ES-I3 (cell line): ENCODE results near the gene ACTA2.

ENCODE experiments used
- H3K36me3 ChIP-seq: 2 replicates; pipeline ENCODE4 v1.6.1; 2013; ENCODE audit warnings: mild to moderate bottlenecking, low read length, control low read depth, moderate library complexity; ENCODE audit not compliant: insufficient read depth
- H3K4me1 ChIP-seq: 2 replicates; pipeline ENCODE4 v1.6.1; 2013; ENCODE audit warnings: mild to moderate bottlenecking, control low read depth, low read length; ENCODE audit not compliant: insufficient read depth
- H3K9ac ChIP-seq: 2 replicates; pipeline ENCODE4 v1.6.1; 2013; ENCODE audit warnings: low read depth, mild to moderate bottlenecking, low read length, moderate library complexity
- H3K9me3 ChIP-seq: 2 replicates; pipeline ENCODE4 v1.6.1; 2013; ENCODE audit warnings: mild to moderate bottlenecking, low read length, moderate library complexity; ENCODE audit not compliant: control insufficient read depth, insufficient read depth

The ACTA2 gene

DNA sequence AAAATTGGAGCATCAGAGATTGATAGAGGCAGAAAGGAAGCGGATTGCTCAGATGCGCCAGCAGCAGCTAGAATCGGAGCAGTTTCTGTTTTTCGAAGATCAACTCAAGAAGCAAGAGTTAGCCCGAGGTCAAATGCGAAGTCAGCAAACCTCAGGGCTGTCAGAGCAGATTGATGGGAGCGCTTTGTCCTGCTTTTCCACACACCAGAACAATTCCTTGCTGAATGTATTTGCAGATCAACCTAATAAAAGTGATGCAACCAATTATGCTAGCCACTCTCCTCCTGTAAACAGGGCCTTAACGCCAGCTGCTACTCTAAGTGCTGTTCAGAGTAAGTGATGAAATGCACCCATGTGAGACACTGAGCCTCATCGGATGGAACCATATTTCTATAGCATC lies 39.4 kb downstream of the ACTA2 start:
- H3K9ac ChIP-seq = no peak overlapping the region
- H3K4me1 ChIP-seq = no peaks in the 10 kb centered on the region
- H3K36me3 ChIP-seq = no peaks in the 10 kb centered on the region
- no peaks in the 10 kb centered on the region for H3K9me3 ChIP-seq

DNA sequence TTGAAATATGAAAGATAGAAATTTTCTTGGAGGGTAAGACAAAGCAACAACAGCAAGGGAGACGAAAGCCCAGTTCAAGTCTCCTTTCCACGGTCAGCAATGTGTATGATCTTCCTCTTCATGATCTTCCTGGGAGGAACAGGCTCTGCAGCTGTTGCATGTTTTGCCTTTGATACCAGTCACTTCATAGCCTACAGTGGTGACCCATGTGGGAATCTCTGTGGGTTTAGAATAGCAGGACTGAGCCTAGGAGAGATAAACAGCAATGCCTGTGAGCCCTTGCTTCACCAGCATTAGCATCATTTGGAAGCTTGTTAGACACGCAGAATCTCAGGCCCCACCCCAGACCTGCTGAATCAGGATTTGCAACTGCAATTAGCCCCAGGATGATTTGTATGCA lies 40.7 kb downstream of the ACTA2 start:
- no peaks in the 10 kb centered on the region for H3K36me3 ChIP-seq
- no peak overlapping the region for H3K9ac ChIP-seq
- no peaks in the 10 kb centered on the region for H3K4me1 ChIP-seq
- no peaks in the 10 kb centered on the region for H3K9me3 ChIP-seq

DNA sequence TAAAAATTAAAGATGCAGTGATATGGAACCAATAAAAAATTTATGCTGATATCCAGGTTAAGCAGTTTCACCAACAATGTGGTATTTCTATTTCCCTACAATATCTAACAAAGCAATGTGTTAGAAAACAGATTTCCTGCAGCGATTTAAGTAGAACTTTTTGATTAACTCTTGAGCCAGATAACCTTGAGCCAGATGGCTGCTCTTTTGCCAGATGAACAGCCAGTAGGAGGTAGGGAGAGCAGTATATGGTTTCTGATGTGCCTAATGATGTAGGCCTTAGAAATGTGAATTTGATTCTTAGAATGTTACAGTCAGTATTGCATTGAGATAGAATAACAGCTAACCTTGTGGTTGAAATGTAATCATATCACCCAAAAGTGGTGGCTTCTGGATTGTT lies 41.5 kb downstream of the ACTA2 start:
- no peaks in the 10 kb centered on the region for H3K36me3 ChIP-seq

DNA sequence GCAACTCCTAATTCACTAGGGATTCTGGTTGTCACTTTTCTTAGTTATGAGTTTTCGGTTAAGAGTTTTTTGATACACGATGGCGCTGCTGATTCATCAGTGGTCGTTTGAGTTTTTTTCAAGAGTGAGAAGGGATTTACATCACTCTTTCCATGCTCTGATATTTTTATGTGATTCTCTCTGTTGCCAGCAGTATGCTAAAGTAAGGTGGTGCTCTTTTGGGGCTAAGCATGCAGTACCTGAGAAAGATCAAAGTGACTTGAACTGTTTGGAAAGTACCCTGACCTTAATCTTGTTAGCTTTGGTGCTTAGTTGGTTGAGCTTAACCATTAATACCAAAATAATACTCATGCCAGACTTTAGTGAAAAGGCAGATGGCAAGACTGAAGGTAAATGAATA lies 44.4 kb downstream of the ACTA2 start:
- no peaks in the 10 kb centered on the region for H3K9me3 ChIP-seq
- H3K36me3 ChIP-seq = no peaks in the 10 kb centered on the region

More for the DNA sequence above, 41.5 kb downstream of the ACTA2 start:
- Histone ChIP-seq H3K9ac (no peak overlapping the region), H3K4me1 (no peaks in the 10 kb centered on the region), H3K9me3 (no peaks in the 10 kb centered on the region)

DNA sequence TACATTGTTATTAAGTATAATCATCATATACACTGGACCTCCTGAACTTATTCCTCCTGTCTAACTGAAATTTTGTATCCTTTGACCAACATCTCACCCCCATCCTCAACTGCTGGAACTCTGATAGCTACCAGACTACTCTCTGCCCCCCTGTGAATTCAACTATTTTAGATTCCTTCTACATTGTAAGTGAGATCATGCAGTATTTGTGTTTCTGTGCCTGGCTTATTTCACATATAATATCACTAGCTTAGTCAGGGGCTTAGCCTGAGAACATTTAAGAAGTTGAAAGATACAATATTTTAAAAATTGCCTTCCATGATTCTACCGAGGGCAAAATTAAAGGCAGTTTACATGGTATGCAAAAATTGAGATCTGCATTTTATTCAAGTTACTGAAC lies 45.7 kb downstream of the ACTA2 start:
- Histone ChIP-seq H3K36me3 (no peaks in the 10 kb centered on the region), H3K4me1 (no peaks in the 10 kb centered on the region), H3K9me3 (no peaks in the 10 kb centered on the region), H3K9ac (no peak overlapping the region)

More for the DNA sequence above, 44.4 kb downstream of the ACTA2 start:
- Histone ChIP-seq H3K4me1 (no peaks in the 10 kb centered on the region), H3K9ac (no peak overlapping the region)

DNA sequence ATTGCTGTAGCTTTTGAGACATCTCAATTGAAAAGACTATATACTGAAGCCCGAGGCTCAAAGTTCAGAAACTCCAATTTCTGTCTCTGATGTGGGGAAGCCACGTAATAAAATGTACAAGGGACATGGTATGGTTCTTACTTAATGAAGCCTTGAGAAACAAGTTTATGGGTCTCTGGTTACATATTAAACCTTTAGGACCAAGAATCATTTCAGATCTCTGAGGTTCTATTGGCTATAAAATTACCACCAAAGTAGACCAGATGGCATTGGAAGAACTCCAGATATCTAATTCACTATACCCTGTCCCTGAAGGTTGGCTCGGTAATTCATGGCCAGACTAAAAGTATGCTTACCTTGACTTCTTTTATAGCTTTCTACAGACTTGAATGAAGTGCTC lies 48.9 kb downstream of the ACTA2 start:
- H3K4me1 ChIP-seq = no peaks in the 10 kb centered on the region
- H3K9me3 ChIP-seq = no peaks in the 10 kb centered on the region
- H3K9ac ChIP-seq = no peak overlapping the region
- no peaks in the 10 kb centered on the region for H3K36me3 ChIP-seq

DNA sequence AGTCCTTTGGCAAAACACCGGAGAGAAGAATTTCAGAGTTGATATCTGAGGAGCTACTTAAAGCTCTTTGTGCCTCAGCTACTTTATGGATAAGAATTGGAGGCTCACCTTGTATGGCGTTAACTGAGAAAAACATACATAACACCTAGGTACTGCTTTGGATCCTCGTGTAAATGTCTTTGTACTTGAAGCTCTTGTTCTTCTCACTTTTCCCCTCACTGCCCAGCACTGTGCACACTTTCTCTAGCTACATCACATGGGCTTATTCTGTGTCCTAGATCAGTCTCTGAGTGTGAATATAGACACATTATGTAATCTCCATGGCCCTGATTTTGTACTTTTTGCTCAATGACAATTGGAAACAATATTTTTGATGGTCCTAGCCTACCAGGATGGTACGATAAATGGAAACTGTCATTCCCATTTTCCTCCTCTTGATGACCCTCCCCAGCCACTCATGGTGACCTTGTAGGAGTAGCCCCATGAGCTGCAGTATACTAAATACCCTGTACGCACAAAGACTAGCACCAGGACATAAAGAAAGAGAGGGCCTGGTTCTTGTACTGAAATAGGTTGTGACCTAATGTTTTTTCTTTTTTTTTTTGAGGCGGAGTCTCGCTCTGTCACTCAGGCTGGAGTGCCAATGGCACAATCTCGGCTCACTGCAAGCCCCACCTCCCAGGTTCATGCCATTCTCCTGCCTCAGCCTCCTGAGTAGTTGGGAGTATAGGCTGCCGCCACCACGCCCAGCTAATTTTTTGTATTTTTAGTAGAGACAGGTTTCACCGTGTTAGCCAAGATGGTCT lies 50.4 kb downstream of the ACTA2 start:
- Histone ChIP-seq H3K36me3 (no peaks in the 10 kb centered on the region), H3K4me1 (peaks cover 2% of the 10 kb centered on the region; the same call in 1 of the 2 replicates), H3K9me3 (no peaks in the 10 kb centered on the region), H3K9ac (no peak overlapping the region)

DNA sequence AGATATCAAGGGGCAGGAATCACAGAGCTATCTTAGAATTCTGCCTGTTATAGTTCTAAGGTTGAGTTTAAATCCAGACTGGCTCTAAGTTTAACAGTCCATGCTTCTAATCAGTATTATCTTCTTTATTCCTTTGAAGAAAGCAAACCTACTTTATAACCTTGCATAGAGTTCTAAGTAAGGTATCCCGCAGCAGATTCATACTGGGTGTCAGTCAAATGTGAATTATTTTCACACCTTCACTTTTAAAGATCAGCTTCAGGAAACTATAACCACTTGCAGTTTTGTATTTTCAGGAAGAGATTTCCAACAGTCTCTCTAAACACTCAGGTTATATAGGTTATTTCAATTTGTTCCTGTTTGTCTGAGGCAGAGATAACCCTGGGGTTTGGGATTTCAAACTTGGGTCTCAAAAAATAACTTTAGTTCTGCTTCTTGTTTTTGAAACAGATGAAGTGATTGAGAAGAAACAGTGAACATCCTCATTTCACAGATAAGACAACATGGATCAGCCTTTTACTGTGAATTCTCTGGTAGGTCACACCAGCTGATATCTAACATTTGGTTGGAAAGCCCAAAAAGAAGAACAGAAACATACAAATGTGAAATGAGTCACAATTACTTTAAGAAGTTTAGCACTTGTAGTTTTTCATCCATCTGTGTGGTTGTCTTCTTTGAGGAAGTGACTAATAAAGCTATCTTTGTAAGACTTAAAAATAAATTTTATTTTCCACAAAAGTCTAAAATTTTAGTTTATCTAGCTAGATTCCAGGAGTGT lies 51.2 kb downstream of the ACTA2 start:
- Histone ChIP-seq H3K9ac (no peak overlapping the region), H3K4me1 (peaks cover 7% of the 10 kb centered on the region; the same call in 1 of the 2 replicates), H3K36me3 (no peaks in the 10 kb centered on the region), H3K9me3 (no peaks in the 10 kb centered on the region)

DNA sequence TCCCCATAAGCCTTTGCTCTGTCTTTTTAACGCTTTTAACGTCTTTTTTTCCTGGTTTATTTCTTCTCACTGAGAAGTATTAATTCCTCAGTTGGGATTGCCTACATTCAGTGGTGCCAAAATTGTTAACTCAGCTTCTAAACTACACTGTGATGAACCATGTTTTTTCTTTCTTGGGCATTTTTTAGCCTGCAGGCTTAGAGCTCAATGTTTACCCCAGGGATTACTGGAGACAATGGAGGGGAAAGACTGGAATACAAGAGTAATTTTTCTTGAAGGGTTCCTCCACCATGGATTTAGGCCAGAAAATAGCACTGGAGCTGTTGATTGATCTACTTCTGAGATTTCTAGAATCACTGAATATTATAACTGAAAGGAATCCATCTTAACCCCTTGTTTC lies 52.7 kb downstream of the ACTA2 start:
- Histone ChIP-seq H3K9me3 (no peaks in the 10 kb centered on the region), H3K4me1 (peaks cover 7% of the 10 kb centered on the region; the same call in 1 of the 2 replicates), H3K9ac (no peak overlapping the region), H3K36me3 (no peaks in the 10 kb centered on the region)

DNA sequence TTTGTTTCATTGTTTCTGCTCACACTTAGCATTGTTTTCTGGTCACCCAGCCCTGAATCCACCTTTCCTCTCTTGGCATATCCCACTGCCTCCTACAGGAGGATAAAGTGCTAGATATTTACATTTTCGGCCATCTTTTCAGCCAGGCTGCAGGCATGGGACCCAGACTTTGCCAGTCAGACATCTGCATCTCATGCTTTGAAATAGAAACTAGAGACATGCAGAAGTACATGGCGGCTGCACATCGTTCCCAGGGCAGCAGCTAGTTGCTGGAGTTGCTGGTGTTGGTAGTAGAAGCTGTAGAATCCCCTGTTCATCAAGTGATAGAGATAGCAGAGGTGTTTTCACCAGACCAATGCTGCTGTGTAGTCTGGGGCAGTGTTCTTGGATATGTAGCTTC lies 53.8 kb downstream of the ACTA2 start:
- H3K4me1 ChIP-seq = peaks cover 7% of the 10 kb centered on the region; the same call in 1 of the 2 replicates
- H3K9ac ChIP-seq = no peak overlapping the region

DNA sequence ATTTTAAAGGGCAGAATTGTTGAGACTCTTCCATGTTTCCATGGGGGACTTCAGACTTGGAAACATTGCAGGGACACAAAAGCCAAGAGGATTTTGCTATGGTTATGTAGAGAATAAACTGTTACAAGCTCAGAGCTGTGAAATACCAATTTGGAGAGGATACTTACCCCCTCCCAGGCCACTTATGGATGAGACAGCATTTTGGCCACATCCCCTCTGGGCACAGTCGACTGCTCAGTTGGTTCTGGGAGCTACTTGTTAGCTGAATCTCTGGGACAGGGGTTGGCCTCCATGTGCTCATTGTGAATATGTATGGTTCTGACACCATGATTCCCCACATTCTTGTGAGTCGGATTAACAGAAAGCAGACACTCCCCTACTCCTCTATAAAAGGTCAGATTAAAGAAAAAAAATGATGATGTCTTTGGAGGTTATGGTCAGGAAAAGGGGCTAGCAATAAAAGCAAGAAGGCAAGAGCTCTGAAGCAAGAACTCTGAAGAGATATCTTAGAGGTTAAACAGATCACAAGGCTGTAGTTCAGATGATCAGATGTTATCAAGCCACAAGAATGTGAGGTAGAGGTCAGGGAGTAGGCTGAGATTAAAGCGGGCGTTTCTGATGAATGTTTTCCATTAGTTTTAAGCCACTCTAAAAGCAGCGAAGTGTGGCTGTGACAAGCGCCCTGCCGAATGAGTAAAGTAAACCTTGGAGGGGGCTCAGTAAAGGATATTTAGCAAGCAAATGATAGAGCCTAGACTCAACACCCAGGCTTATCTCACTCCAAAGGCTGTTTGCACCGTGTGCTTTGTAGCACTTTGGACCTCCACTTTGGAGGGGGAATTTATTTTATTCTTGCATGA lies 55.3 kb downstream of the ACTA2 start:
- Histone ChIP-seq H3K9me3 (no peaks in the 10 kb centered on the region), H3K4me1 (peaks cover 12% of the 10 kb centered on the region), H3K9ac (no peak overlapping the region), H3K36me3 (no peaks in the 10 kb centered on the region)

More for the DNA sequence above, 53.8 kb downstream of the ACTA2 start:
- no peaks in the 10 kb centered on the region for H3K36me3 ChIP-seq
- no peaks in the 10 kb centered on the region for H3K9me3 ChIP-seq

DNA sequence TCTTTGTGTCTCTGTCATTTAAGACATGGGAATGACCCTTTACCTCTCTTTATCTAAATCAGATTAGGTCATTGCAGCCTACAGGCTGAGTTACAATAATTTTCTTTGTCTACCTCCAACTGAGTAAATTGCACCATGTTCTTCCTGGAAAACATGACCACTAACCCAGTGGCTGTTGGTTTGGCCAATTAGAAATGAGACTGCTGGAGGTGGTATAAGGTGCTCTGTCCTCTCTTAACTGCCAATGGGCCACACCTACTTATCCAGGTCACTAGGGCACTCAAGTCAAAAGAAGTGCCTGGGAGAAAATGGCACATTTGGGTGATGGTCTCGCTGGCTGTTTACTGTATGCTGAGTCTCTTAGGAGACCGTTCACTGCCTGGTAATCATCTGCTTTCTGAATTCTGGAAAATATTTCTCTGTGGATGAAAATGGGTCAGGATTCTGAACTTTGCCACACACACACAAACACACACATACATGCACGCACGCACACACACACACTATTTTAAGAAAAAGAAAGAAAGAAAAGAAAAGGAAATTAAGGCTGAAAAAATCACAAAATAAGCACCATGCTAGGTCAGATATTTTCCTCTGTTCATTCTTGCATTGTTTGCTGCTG lies 56.1 kb downstream of the ACTA2 start:
- Histone ChIP-seq H3K9me3 (no peaks in the 10 kb centered on the region), H3K36me3 (no peaks in the 10 kb centered on the region), H3K4me1 (peaks cover 14% of the 10 kb centered on the region), H3K9ac (no peak overlapping the region)

DNA sequence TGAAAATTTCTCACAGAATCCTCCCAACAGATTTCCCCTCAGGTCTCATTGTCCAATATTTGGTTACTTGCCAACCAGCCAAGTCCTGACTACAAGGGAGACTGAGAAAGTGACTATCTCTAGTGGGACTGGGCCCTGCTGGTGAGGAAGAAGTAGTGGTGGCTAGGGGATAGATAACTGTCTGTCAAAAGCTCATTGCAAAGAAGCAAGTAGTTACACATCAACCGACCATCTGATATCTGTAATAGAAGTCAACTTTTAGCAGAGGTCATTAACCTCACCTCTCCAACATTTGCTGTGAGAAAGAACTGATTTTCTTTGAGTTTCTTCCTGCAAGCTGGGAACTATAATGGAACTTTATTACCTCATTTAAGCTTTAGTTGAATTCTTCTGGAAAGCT lies 57.3 kb downstream of the ACTA2 start:
- Histone ChIP-seq H3K4me1 (peaks cover 14% of the 10 kb centered on the region), H3K9me3 (no peaks in the 10 kb centered on the region), H3K36me3 (no peaks in the 10 kb centered on the region), H3K9ac (no peak overlapping the region)

DNA sequence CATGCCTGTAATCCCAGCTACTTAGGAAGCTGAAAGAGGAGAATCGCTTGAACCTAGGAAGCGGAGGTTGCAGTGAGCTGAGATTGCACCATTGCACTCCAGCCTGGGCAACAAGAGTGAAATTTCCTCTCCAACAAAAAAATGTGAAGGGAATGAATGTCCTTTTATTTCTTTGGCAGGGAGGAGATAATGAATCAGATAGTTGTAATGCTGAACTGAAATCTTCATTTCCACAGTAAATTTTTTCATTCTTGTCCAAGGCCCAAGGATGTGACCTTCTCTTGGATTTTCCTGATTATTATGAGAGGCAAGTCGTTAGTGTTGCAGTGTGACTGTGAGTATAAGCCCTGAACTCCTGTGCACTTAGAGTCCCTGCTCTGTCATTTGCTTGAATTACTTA lies 59.0 kb downstream of the ACTA2 start:
- no peaks in the 10 kb centered on the region for H3K36me3 ChIP-seq
- no peaks in the 10 kb centered on the region for H3K9me3 ChIP-seq
- peaks cover 14% of the 10 kb centered on the region for H3K4me1 ChIP-seq
- no peak overlapping the region for H3K9ac ChIP-seq
